Measurements from ENCODE around the gene NCAPG2.
"Not testable (repeated sequence)": the region's sequence is repeated elsewhere in the genome, so short reads cannot be mapped to it uniquely, and the experiment has no call there.

NCAPG2 gene

GRCh38 chr7:158633055-158633956, 71.3 kb downstream of the NCAPG2 start:
- DNase-seq (ENCODE audit: low read depth in 2 of 2): no peak

GRCh38 chr7:158631574-158632195, 72.9 kb downstream of the NCAPG2 start:
- no peak for DNase-seq (ENCODE audit: low read depth in 2 of 2)

GRCh38 chr7:158626289-158626688, 78.3 kb downstream of the NCAPG2 start:
- not testable (repeated sequence) for DNase-seq (ENCODE audit: low read depth in 2 of 2)

GRCh38 chr7:158623241-158623640, 81.4 kb downstream of the NCAPG2 start:
- no peak for DNase-seq (ENCODE audit: low read depth in 2 of 2)

GRCh38 chr7:158620839-158621441, 83.7 kb downstream of the NCAPG2 start:
- no peak for DNase-seq (ENCODE audit: low read depth in 2 of 2)

- DNase-seq (ENCODE audit: low read depth in 2 of 2): no peak
Observed at GRCh38 chr7:158620418-158620817, 84.2 kb downstream of the NCAPG2 start.

- no peak for DNase-seq (ENCODE audit: low read depth in 2 of 2)
Observed at GRCh38 chr7:158618745-158619140, 85.9 kb downstream of the NCAPG2 start.

- no peak for DNase-seq (ENCODE audit: low read depth in 2 of 2)
Observed at GRCh38 chr7:158617737-158618128, 86.9 kb downstream of the NCAPG2 start.

GRCh38 chr7:158616050-158616449, 88.6 kb downstream of the NCAPG2 start:
- DNase-seq (ENCODE audit: low read depth in 2 of 2): no peak

GRCh38 chr7:158614700-158615099, 89.9 kb downstream of the NCAPG2 start:
- DNase-seq (ENCODE audit: low read depth in 2 of 2): no peak

GRCh38 chr7:158613481-158613880, 91.1 kb downstream of the NCAPG2 start:
- DNase-seq (ENCODE audit: low read depth in 2 of 2): no peak

- DNase-seq (ENCODE audit: low read depth in 2 of 2): no peak
Observed at GRCh38 chr7:158612546-158612945, 92.1 kb downstream of the NCAPG2 start.

- no peak for DNase-seq (ENCODE audit: low read depth in 2 of 2)
Observed at GRCh38 chr7:158611541-158611940, 93.1 kb downstream of the NCAPG2 start.

- no peak for DNase-seq (ENCODE audit: low read depth in 2 of 2)
Observed at GRCh38 chr7:158609313-158609974, 95.2 kb downstream of the NCAPG2 start.

- DNase-seq (ENCODE audit: low read depth in 2 of 2): no peak
Observed at GRCh38 chr7:158607563-158607962, 97.0 kb downstream of the NCAPG2 start.

- DNase-seq (ENCODE audit: low read depth in 2 of 2): no peak
Observed at GRCh38 chr7:158606671-158607424, 97.8 kb downstream of the NCAPG2 start.

- no peak for DNase-seq (ENCODE audit: low read depth in 2 of 2)
Observed at GRCh38 chr7:158606129-158606528, 98.5 kb downstream of the NCAPG2 start.

- no peak for DNase-seq (ENCODE audit: low read depth in 2 of 2)
Observed at GRCh38 chr7:158603773-158604755, 100.5 kb downstream of the NCAPG2 start.

- DNase-seq (ENCODE audit: low read depth in 2 of 2): no peak
Observed at GRCh38 chr7:158602905-158603772, 101.5 kb downstream of the NCAPG2 start.
